Activated CD4-positive, CD25-positive, alpha-beta regulatory T cell (primary cell): ENCODE data around the gene GRIA3.

Experiments used
- DNase-seq, 4 experiments: peaks; one replicate each; lab custom pipeline; 2025; lab: John Stamatoyannopoulos, UW

The GRIA3 gene

DNA sequence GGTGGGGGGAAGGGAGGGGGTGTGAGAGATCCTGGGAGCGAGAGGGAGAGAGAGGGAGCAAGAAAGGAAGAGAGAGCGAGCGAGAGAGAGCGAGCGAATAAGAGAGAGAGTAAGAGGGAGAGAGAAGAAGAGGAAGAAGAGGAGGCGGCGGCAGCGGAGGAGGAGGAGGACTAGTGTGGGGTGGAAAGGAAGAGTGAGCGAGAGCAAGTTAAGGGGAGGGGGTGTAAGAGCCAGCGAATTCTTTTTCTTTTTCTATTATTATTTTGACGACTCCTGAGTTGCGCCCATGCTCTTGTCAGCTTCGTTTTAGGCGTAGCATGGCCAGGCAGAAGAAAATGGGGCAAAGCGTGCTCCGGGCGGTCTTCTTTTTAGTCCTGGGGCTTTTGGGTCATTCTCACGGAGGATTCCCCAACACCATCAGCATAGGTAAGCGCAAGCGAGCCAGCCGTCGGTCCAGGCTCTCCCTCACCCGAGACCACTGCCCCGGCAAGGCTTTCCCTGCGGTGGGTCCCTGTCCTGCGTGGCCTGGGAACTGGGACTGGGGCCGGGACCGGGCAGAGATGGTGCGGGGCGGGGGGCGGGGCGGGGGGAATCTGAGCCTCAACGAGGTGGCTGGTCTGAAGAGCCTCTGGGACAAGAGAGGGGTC is at the start of gene GRIA3:
GRIA3 (plus strand) TSS at position 60 of the 647 bp plus-strand sequence; CDS start at position 318, 258 bp downstream.
- DNase-seq: no peak

DNA sequence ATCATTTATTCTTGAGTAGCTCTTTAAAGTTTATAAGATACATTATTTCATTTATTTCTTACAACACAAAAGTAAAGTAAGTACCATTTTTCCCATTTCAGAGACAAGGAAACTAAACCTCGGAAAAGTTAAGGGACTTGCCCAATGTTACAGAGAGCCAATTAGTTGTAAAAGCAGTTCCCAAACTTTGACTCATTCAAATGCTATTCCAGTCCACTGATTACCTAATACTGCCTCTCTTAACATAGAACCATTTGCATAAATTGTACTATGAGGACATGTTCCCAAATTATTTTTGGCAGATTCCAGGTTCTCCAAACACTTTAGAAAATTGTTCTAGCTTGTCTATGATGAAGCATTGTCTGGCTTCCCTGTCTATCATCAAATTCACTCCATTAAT is 45.6 kb upstream of the GRIA3 start:
- no peak for DNase-seq

DNA sequence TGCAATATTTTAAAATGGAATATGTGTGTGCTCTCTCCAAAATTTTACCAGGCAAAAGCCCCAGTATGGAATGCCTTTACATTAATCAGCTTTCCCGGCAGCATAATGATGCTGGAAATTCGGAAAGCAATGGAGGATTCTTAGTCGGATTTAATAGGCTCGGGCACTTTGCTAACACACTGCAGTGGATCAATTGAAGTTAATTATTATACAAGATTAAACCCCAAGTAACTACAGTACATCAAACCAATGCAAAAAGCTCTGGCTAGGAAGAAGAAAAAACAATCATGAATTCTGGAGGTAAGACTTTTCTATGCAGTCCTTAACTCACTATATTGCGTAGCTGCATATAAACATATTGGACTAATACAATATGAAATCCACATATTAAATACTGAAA is 43.6 kb upstream of the GRIA3 start:
- DNase-seq: no peak

DNA sequence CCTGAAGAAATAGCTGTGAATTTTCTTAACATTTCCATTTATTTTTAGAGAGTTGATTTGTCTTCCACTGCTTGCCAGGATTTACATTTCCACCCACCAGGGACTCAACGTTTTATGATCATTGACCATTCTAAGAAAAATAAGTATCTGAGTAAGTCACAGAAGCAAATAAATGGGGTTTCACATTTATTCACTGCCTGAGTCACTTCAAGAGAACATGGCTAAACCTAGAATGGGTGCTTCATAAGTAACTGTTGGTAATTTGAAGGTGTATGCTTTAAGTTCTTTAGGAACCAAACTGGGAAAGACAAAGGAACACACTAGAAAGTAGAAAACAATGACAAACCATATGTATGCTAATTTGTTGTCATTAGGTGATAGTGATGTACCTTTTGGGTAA is 43.2 kb upstream of the GRIA3 start:
- DNase-seq: no peak

DNA sequence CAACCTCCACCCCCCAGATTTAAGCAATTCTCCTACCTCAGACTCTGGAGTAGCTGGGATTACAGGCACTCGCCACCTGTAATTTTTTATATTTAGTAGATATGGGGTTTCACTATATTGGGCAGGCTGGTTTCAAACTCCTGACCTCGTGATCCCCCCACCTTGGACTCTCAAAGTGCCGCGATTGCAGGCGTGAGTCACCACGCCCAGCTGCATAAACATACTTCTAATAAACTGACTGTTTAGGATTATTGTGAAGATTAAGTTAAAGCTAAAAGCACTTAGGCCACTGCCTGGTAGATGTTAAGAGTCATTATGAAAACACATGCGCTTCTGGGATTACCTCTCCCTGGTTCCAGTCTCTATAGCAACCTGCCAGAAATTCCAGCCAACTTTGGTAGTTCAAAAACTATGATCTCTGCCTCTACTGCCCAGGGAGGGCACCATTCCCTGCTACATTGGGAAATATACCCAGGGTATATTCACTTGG is 30.2 kb upstream of the GRIA3 start:
- DNase-seq: no peak

DNA sequence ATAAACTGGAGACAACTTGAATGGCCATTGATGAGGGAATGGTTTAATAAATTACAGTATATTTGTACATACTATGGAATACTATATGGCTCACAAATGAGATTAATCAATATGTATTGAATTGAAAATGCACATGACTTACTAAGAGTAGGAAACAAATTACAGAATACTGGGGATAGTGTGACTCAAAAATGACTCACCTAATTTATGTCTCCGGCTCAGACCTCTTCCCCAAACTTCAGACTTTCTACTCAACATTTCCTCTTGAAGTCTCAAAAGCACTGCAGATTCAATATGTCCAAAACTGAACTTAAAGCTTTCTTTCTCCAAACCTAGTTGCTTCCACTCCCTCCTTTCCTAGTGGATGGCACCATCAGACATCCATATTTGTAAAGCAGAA is 28.8 kb upstream of the GRIA3 start:
- no peak for DNase-seq

DNA sequence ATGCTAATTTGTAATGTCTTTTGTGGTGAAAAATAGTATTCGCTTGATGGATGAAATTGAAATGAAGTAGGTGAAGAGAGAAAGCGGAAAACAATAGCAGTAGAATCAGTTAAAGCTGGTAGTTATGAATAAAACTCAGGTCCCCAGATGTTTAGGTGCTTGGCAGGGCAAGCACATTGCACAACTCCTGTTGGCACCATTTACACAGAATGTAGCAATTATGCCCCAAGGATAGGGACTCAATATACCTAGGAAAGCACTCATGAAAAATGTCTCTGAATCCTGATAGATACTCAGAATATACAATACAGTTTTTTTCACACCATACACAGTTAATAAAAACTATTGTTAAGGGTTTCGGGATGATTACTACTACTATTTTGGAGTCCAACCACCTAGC is 26.5 kb upstream of the GRIA3 start:
- no peak for DNase-seq

DNA sequence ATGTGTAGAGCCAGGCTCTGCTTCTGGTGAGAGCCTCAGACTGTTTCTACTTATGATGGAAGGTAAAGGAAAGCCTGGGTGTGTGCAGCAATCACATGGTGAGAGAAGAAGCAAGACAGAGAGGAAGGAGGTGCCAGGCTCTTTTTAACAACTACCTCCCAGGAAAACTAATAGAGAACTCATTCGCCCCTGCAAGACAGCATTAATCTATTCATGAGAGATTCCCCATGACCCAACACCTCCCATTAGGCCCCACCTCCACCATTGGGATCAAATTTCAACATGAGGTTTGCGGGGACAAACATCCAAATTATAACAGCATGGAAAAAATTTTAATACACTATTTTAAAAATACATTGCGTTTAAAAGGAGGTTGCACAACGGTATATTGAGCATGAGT is 24.7 kb upstream of the GRIA3 start:
- DNase-seq: no peak

DNA sequence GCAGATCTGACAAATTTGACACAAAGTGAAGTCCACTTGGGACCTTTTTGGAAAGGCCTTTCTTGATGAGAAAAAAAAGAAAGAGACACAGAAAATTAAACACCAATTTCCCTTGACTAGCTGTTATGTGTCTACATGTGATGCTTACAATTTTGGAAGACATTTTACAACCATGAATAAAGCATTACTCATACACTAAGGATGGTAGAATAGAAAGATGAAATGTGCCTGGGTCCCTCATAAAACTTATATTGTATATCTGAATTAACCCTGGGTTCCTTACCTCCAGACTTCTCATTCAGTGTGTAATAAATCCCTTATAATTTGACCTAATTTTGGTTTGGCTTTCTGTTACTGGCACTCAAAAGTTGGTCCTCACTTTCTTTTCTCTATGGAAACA is 16.5 kb upstream of the GRIA3 start:
- DNase-seq: no peak

DNA sequence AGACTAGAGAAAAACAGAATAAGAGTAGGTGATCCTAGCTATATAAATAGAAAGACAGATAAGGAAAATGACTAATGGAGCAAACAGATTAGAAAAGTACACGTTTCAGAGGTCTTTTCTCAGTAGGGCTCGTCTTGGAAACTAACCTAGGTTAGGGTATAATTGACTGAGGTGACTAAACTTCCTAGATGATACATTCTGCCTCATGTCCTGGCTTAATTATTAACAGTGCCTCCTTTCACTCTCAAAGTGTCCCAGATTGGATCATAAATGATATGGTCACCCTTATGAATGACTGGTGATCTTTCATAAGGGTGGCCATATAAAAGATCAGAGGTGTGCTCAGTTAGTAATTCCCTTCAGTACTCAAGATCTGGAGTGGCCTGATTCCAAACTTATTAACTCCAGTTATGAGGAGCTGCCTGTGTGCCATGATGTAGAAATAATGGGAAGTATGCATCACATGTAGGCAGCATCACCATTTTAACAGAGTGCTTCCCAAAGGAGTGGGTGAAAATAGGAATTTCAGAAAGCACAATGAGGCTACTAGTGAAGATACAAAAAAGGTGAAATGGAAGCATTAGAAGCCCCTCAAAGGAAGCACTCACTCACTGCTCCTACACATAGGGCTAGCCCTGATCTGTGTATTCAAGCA is 14.7 kb upstream of the GRIA3 start:
- no peak for DNase-seq

DNA sequence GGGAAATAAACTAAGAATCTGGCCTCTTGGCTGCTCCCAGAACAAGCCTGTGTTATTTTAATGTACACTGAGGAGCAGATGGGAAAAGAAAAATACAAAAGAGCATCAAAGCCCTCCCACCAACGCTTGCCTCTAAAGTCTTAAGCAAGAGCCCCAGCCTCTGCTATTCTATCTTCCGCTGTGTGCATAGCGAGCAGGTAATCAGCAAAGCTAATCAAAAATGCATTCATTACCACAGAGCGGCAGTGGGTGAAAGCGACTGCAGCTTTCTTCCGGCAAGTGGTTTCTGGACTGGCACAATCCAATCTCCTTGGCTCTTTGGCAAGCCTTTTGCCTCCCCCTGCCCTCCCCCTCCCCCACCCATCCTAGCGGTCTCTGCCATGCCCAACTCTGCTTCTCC is 13.5 kb upstream of the GRIA3 start:
- DNase-seq: no peak

DNA sequence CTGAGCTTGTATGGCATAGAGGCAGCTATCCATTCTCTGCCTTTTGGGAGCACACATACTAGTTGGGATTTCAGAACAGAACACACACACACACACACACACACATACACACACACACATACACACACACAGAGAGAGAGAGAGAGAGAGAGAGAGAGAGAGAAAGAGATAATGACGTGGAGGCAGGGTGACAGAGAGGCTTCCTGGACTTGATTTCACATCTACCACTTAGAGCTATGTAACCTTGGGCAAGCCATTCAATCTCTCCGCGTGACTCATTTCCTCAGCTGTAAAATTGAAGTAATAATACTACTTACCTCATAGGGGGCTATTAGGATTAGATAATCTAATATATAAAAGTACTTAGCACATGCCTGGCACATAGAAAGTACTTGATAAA is 12.3 kb upstream of the GRIA3 start:
- no peak for DNase-seq

DNA sequence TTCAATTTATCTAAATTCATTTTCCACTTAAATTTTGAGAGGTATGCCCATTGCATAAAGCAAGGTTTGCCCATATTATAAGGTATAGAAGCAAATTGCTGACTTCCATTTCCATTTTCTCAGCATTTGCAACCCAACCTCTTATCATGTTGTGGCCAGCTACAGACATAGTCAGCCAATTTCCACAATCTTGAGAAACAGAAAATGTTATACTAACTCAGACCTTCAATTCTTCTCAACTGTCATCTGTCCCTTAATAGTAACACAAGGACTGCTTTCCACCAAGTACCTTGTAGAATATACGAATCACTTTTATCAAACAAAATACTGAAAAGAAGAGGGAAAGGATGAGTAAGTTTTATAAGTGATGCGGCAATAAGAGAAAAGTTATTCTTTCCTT is 11.2 kb upstream of the GRIA3 start:
- DNase-seq: no peak

DNA sequence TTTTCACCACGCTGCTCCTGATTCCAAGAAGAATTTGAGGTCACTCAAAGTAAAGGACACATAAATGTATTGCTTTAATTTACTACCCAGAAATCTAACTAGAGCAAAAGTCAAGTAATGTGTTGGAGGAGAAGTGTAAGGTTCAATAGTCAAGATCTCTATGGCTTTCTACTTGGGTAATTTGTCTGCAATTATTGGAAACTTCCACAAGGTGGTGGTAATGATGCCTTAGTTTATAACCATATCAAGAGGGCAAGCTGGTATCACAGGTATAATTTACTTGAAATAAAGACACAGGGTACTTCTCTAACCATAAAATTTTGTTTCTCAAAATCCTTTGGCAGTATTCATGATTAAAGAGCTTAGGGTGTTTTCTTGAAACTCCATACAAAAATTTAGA is 10.2 kb upstream of the GRIA3 start:
- no peak for DNase-seq

DNA sequence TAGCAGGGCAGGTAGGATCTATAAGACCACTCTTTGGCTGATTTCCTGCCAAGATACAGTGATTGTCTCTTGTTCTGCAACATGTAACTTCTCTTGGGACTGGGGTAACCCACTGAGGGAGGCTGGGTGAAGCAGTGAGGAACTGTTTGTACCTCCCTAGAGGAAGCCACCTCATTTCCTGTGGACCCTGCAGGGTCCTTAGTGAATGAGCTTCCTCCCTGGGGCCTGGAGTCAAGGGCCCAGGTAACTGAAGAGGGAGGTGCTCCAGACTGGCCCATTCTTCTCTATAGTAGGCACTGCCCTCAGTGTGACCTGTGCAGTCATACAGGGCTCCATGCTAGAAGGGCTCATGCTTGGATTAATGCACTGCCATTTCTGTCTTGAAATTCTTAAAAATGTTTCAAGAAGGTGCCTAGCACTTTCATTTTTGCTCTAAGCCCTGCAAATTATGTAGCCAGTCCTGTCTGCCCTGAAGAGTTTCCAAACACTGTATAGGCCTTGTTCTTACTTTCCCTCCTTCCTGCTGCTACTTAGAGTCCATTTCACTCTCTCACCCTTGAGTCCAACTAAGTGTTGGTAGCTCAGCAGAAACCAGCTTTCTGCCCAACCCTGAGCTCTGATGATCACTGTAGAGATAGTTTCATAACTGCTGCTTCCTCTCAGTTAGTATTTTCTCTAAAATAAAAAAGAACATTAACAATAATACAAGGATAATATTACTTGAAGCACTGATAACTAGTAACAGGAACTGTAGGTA is 8.5 kb upstream of the GRIA3 start:
- DNase-seq: no peak

DNA sequence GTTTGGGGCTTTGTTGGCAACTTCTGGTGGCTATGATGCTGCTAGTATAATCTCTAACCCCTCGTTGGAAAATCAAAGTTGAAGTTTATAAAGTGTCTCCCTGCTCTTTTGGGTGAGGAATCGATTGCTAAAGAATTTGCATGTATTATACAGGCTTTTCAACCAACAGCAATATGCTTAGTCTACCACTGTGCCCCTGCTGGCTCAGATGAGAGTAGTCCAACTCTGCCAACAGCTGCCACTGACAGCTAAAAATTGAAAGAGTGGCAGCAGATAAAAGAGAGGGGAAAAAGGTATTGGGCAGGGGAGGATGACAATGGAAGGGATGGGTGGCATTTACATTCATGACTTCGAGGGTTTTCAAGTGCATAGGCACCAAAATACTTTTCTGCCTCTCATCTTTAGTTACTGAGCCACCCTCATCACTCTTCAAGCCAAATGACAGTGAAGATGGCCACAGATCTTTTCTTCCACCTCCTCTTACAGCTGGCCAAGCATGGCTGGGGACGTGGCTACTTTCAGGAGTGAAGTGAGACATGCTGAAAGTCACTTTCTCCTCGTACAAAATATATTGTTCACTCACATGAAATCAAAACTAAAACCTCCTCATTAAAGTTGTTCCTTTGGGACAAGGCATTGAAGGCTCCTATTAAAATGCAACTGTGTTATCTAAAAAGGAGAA is 2.7 kb upstream of the GRIA3 start:
- DNase-seq: no peak

DNA sequence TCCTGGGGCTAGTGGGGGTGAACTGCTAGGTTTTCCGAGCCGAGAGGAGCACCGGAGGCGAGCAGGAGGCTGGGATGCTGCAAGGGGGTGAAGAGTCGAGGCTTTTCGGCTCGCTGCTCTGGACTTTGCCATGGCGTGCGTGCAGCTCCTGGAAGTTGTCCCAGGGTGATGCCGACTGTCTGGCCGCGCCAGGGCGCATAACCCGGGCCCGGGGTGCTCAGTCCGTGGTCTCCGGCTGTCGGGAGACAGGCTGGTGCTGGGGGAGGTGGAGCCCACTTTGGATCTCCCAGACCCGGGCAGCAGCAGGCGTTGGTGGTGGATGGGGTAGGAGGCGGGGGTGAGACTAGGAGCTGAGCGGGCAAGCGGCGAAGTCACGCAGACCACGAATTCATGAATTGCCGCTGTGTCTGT is 793 bp downstream of the GRIA3 start:
- no peak for DNase-seq

DNA sequence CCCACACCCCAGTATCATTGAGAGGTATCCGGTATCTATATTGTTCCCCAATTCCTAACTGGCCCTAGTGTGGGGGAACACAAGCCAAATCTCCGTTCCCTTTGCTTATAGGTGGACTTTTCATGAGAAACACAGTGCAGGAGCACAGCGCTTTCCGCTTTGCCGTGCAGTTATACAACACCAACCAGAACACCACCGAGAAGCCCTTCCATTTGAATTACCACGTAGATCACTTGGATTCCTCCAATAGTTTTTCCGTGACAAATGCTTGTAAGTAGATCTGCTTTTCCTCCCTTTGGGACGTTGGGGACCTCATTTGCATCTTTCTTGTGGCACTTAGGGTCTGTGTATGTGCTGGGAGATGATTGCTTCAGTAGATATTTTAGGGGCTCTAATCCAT is 1.6 kb downstream of the GRIA3 start:
- no peak for DNase-seq

DNA sequence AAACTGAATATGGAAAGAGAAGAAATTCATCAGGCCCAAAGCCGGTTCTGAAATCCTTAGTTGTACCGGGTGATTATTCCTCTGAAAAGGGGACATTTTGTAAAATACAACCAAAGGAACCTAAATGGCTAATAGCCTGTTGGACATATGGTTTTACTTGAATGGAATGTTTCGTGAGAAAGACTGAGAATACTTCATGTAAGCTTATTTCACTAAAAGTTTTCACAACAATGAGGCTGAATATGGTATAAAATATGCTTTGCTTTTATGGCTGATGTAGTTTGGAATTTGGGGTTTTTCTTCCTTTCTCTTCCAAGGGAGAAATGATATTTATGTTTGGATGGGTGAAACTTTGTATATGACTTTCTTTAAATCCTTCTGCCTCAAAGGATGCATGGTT is 2.7 kb downstream of the GRIA3 start:
- DNase-seq: no peak

DNA sequence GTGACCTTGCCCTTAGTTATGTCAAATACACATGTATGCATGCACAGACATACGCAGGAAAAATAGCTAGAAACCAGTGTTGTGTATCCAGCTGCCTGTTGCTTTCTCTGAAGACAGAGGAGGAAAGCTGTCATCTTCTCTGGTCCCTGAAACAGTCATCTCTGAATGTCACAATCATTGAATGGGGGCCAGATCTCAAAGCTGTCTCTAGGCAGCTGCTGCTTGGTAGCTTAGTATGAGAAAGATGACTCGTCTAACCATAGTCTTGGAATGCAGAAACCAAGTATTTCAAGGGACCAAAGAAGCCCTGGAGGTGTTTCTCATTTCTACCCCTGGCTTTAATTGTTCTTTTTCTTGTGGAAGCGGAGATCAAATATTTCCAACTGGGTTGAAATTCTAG is 4.0 kb downstream of the GRIA3 start:
- no peak for DNase-seq

DNA sequence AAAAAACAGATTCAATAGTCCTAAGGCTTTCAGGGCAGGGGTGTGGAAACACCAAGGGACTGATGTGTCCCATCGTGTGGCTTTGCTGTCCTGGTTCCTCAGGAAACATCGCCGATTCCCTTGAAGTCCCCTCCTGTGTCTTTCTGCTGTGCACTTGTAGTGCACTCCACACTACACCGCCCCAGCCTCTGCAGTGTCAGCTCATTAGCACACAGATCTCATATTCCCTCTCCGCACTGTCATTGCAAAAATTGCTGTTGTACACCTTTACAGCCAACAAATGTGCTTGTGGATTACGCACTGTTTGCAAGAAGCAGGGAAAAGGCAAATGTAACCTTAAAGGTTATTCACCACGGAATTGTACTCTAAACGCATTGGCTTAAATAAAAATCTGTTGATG is 5.3 kb downstream of the GRIA3 start:
- no peak for DNase-seq

DNA sequence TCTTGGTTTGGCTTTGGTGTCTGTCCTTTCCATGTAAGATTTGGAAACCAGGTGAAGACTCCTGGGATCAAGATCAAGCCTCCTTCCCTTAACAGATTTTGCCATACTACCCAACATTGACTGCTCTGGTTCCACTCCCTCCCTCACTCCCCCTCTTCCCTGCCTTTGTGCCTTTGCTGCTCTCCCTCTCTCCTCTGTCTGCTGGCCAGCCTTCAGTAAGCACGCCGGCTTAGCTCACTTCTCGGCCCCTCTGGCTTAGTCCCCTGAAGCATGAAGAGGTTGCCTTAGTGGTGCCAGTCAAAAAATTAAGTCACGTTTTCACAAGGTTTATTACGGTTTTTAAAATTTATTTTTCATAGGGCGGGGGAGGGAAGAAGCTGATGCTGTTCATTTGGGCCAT is 6.0 kb downstream of the GRIA3 start:
- DNase-seq: no peak

DNA sequence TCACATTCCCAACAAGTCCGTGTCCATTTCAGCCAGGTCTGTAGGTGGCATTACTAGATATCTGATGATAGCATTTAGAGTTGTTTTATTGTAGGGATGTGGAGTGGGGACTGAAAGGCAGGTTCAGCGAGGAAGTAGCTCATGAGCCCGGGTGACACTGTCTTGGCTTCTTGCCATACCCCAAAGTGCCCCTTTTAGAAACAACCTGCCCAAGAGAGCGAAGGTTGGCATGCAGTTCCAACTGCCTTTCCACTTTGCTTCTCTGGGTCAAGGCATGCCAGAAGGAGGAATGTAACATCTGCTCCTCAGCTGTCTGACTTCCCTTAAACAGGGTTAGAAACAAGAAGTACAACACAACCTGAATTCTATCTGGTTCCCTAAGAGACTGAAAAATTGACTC is 9.0 kb downstream of the GRIA3 start:
- DNase-seq: no peak
